Uterus (tissue), 2 donors: ENCODE data around the gene SLC8B1.

Experiments used
- POLR2A ChIP-seq, 2 donors: fragments of 450-650 bp; IDR thresholded peaks; one replicate each; pipeline ENCODE4 v1.6.1; 2016; ENCODE audit warnings: antibody characterized with exemption in 2 of 2, mild to moderate bottlenecking in 1 of 2, moderate library complexity in 1 of 2
- TF ChIP-seq, protein P1 (sequence below), 4 experiments: fragments of 200-600 bp in 2 of 4; fragments of 450-650 bp in 2 of 4; sonication (generic) in 2 of 4; IDR thresholded peaks; one replicate each; pipeline ENCODE4 v1.5.1; 2016 to 2019; ENCODE audit warnings: antibody characterized with exemption in 4 of 4, mild to moderate bottlenecking in 2 of 4, moderate library complexity in 1 of 4

- no peak for TF ChIP-seq POLR2A (IDR thresholded peaks at IDR 0.05)
- TF ChIP-seq, protein P1, sequence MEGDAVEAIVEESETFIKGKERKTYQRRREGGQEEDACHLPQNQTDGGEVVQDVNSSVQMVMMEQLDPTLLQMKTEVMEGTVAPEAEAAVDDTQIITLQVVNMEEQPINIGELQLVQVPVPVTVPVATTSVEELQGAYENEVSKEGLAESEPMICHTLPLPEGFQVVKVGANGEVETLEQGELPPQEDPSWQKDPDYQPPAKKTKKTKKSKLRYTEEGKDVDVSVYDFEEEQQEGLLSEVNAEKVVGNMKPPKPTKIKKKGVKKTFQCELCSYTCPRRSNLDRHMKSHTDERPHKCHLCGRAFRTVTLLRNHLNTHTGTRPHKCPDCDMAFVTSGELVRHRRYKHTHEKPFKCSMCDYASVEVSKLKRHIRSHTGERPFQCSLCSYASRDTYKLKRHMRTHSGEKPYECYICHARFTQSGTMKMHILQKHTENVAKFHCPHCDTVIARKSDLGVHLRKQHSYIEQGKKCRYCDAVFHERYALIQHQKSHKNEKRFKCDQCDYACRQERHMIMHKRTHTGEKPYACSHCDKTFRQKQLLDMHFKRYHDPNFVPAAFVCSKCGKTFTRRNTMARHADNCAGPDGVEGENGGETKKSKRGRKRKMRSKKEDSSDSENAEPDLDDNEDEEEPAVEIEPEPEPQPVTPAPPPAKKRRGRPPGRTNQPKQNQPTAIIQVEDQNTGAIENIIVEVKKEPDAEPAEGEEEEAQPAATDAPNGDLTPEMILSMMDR (IDR thresholded peaks at IDR 0.05): no peak
Observed at GRCh38 chr12:113317122-113317521, 17.8 kb downstream of the SLC8B1 start.
